Astrocyte (in vitro differentiated cells and primary cell): ENCODE measurements around the gene ANGPTL4. TPM values are rescaled to one million over a fixed set of nuclear protein-coding genes. Genes with fewer than 3 reads are reported as not detected.
"Not testable (repeated sequence)": the region's sequence is repeated elsewhere in the genome, so short reads cannot be mapped to it uniquely, and the experiment has no call there.

Experiments used
- DNase-seq: peaks from one replicate; pipeline ENCODE4 v3.0.0-alpha.2; 2010; ENCODE audit warnings: low read depth
- FAIRE-seq: peaks from 2 replicates; lab custom pipeline; 2011; peaks lifted over from hg19 to GRCh38; lab: Jason Lieb, UNC
- H2AFZ ChIP-seq: 2 replicates; pipeline ENCODE4 v1.6.0; 2012; ENCODE audit warnings: low read depth, low read length, inconsistent platforms
- H3K27ac ChIP-seq: 2 replicates; pipeline ENCODE4 v1.5.1; 2011; ENCODE audit warnings: low read depth, low read length, inconsistent platforms
- H3K27me3 ChIP-seq: 2 replicates; pipeline ENCODE4 v1.6.0; 2011; ENCODE audit warnings: low read length, inconsistent platforms; ENCODE audit not compliant: insufficient read depth
- H3K36me3 ChIP-seq: 2 replicates; pipeline ENCODE4 v1.5.1; 2011; ENCODE audit warnings: low read length, inconsistent platforms; ENCODE audit not compliant: insufficient read depth
- H3K4me1 ChIP-seq: 2 replicates; pipeline ENCODE4 v1.5.1; 2011; ENCODE audit warnings: low read length, inconsistent platforms; ENCODE audit not compliant: insufficient read depth
- H3K4me2 ChIP-seq: 2 replicates; pipeline ENCODE4 v1.6.0; 2012; ENCODE audit warnings: low read length, inconsistent platforms
- H3K4me3 ChIP-seq: 2 replicates; pipeline ENCODE4 v1.5.1; 2011; ENCODE audit warnings: low read depth, mild to moderate bottlenecking, low read length, inconsistent platforms; ENCODE audit not compliant: insufficient read depth
- H3K79me2 ChIP-seq: 2 replicates; pipeline ENCODE4 v1.6.0; 2012; ENCODE audit warnings: mild to moderate bottlenecking, low read length, inconsistent platforms; ENCODE audit not compliant: insufficient read depth
- H3K9ac ChIP-seq: 2 replicates; pipeline ENCODE4 v1.6.0; 2012; ENCODE audit warnings: mild to moderate bottlenecking, low read length, inconsistent platforms
- H3K9me3 ChIP-seq: 2 replicates; pipeline ENCODE4 v1.5.1; 2012; ENCODE audit warnings: low read depth, mild to moderate bottlenecking, low read length, inconsistent platforms; ENCODE audit not compliant: insufficient read depth
- H4K20me1 ChIP-seq: 2 replicates; pipeline ENCODE4 v1.6.0; 2012; ENCODE audit warnings: low read length, inconsistent platforms; ENCODE audit not compliant: insufficient read depth
- H3K27ac Mint-ChIP-seq: one replicate; pipeline ENCODE4 v1.8.0; 2021; ENCODE audit warnings: mild to moderate bottlenecking, mixed read lengths; ENCODE audit not compliant: unreplicated experiment
- H3K27me3 Mint-ChIP-seq: one replicate; pipeline ENCODE4 v1.8.0; 2021; ENCODE audit warnings: low read depth, mixed read lengths; ENCODE audit not compliant: unreplicated experiment
- H3K36me3 Mint-ChIP-seq: one replicate; pipeline ENCODE4 v1.8.0; 2021; ENCODE audit warnings: low read depth, mixed read lengths; ENCODE audit not compliant: unreplicated experiment
- H3K4me1 Mint-ChIP-seq: one replicate; pipeline ENCODE4 v1.8.0; 2021; ENCODE audit warnings: low read depth, mixed read lengths; ENCODE audit not compliant: unreplicated experiment
- H3K4me3 Mint-ChIP-seq: one replicate; pipeline ENCODE4 v1.8.0; 2021; ENCODE audit warnings: mild to moderate bottlenecking, moderate library complexity, mixed read lengths; ENCODE audit not compliant: unreplicated experiment
- H3K9me3 Mint-ChIP-seq: one replicate; pipeline ENCODE4 v1.8.0; 2021; ENCODE audit warnings: mild to moderate bottlenecking, mixed read lengths; ENCODE audit not compliant: unreplicated experiment
- CTCF ChIP-seq: IDR thresholded peaks from 2 replicates; pipeline ENCODE4 v1.5.1; 2011; ENCODE audit warnings: low read depth, mild to moderate bottlenecking, inconsistent platforms, low read length, moderate library complexity; ENCODE audit not compliant: insufficient read depth
- EZH2 ChIP-seq: IDR thresholded peaks from 2 replicates; pipeline ENCODE4 v1.6.1; 2012; ENCODE audit warnings: mild to moderate bottlenecking, low read length, inconsistent platforms; ENCODE audit not compliant: insufficient read depth
- total RNA-seq: library from RNA; stranded (reverse); gene quantifications from 2 replicates; pipeline ENCODE4 v1.2.1, GENCODE V29; 2021

The ANGPTL4 gene
- total RNA-seq, 1 donor from 2014 or later = 115 TPM

GRCh38 chr19:8342316-8342683 lies 21.7 kb upstream of the ANGPTL4 start:
- no peaks in the 10 kb centered on the region for H3K36me3 ChIP-seq
- H3K4me1 ChIP-seq = peaks cover 3% of the 10 kb centered on the region
- no peaks in the 10 kb centered on the region for H4K20me1 ChIP-seq
- no peaks in the 10 kb centered on the region for H3K9me3 Mint-ChIP-seq
- no peak overlapping the region for H3K27ac Mint-ChIP-seq
- H3K4me3 Mint-ChIP-seq = no peak overlapping the region
- H3K4me1 Mint-ChIP-seq = no peaks in the 10 kb centered on the region
- peaks cover 3% of the 10 kb centered on the region for H3K36me3 Mint-ChIP-seq
- FAIRE-seq (no peak), DNase-seq (no peak)
- no peak overlapping the region for H3K9ac ChIP-seq
- peaks cover 33% of the 10 kb centered on the region for H3K27me3 Mint-ChIP-seq
- no peak overlapping the region for H2AFZ ChIP-seq
- H3K4me3 ChIP-seq = no peak overlapping the region
- TF ChIP-seq CTCF = no peak
- TF ChIP-seq EZH2 = no peak
- H3K4me2 ChIP-seq = no peak overlapping the region
- no peak overlapping the region for H3K27ac ChIP-seq
- H3K27me3 ChIP-seq = peaks cover 13% of the 10 kb centered on the region
- no peaks in the 10 kb centered on the region for H3K79me2 ChIP-seq
- no peaks in the 10 kb centered on the region for H3K9me3 ChIP-seq

GRCh38 chr19:8342684-8343482 lies 21.1 kb upstream of the ANGPTL4 start, which contains the start of gene KANK3:
TSS of gene KANK3 (minus strand) at chr19:8343262. CDS start at chr19:8337828, 5,434 bp downstream.
- Histone ChIP-seq H3K9me3 (no peaks in the 10 kb centered on the region), H3K27ac (no peak within 1 kb of the TSS), H4K20me1 (no peaks in the 10 kb centered on the region), H3K4me2 (peak within 1 kb of the TSS; percentile 51), H3K4me1 (peaks cover 3% of the 10 kb centered on the region), H3K9ac (no peak within 1 kb of the TSS), H3K36me3 (no peaks in the 10 kb centered on the region), H3K79me2 (no peaks in the 10 kb centered on the region), H3K4me3 (no peak within 1 kb of the TSS), H2AFZ (peak within 1 kb of the TSS; percentile 56), H3K27me3 (peaks cover 13% of the 10 kb centered on the region)
- Mint-ChIP-seq H3K27me3 (peaks cover 30% of the 10 kb centered on the region), H3K9me3 (no peaks in the 10 kb centered on the region), H3K36me3 (peaks cover 3% of the 10 kb centered on the region), H3K4me3 (no peak within 1 kb of the TSS), H3K27ac (no peak within 1 kb of the TSS), H3K4me1 (peaks cover 3% of the 10 kb centered on the region)
- DNase-seq = peak; percentile 92
- no peak for FAIRE-seq
- TF ChIP-seq EZH2 = peak; percentile 89
- no peak for TF ChIP-seq CTCF

GRCh38 chr19:8343483-8343844 lies 20.5 kb upstream of the ANGPTL4 start:
- Mint-ChIP-seq H3K9me3 (no peaks in the 10 kb centered on the region), H3K27ac (no peak overlapping the region), H3K36me3 (peaks cover 3% of the 10 kb centered on the region), H3K27me3 (peaks cover 27% of the 10 kb centered on the region), H3K4me3 (no peak overlapping the region), H3K4me1 (peaks cover 3% of the 10 kb centered on the region)
- Histone ChIP-seq H3K79me2 (no peaks in the 10 kb centered on the region), H3K27ac (no peak overlapping the region), H3K4me3 (no peak overlapping the region), H3K9ac (no peak overlapping the region), H2AFZ (no peak overlapping the region), H3K27me3 (peaks cover 13% of the 10 kb centered on the region), H3K4me2 (peak overlapping the region; percentile 51), H4K20me1 (no peaks in the 10 kb centered on the region), H3K9me3 (no peaks in the 10 kb centered on the region), H3K4me1 (peaks cover 3% of the 10 kb centered on the region), H3K36me3 (no peaks in the 10 kb centered on the region)
- no peak for FAIRE-seq
- TF ChIP-seq EZH2 (no peak), CTCF (no peak)
- DNase-seq = no peak

GRCh38 chr19:8349629-8350372 lies 14.2 kb upstream of the ANGPTL4 start:
- not testable (repeated sequence) for H3K9me3 ChIP-seq, H3K4me2 ChIP-seq, H3K79me2 ChIP-seq, H3K36me3 ChIP-seq, H3K27me3 Mint-ChIP-seq, FAIRE-seq, H4K20me1 ChIP-seq, H3K27ac ChIP-seq, H2AFZ ChIP-seq, H3K9ac ChIP-seq, H3K4me3 ChIP-seq, H3K4me3 Mint-ChIP-seq, H3K9me3 Mint-ChIP-seq, H3K27ac Mint-ChIP-seq, H3K36me3 Mint-ChIP-seq, H3K27me3 ChIP-seq, H3K4me1 Mint-ChIP-seq, DNase-seq
- H3K4me1 ChIP-seq = peaks cover 10% of the 10 kb centered on the region
